Nephron progenitor cell (in vitro differentiated cells): ENCODE results near the gene ZBED5.

Source experiments
- DNase-seq: peaks from one replicate; pipeline ENCODE4 v3.0.0; 2021
- H3K27ac Mint-ChIP-seq: 2 replicates; pipeline ENCODE4 v1.8.0; 2021; ENCODE audit warnings: mild to moderate bottlenecking, moderate library complexity, mixed read lengths
- H3K27me3 Mint-ChIP-seq: 2 replicates; pipeline ENCODE4 v1.8.0; 2021; ENCODE audit warnings: mild to moderate bottlenecking, low read depth, mixed read lengths; ENCODE audit not compliant: poor library complexity
- H3K36me3 Mint-ChIP-seq: 2 replicates; pipeline ENCODE4 v1.8.0; 2021; ENCODE audit warnings: low read depth, mixed read lengths
- H3K4me1 Mint-ChIP-seq: 2 replicates; pipeline ENCODE4 v1.8.0; 2021; ENCODE audit warnings: mixed read lengths
- H3K4me3 Mint-ChIP-seq: 2 replicates; pipeline ENCODE4 v1.8.0; 2021; ENCODE audit warnings: mild to moderate bottlenecking, moderate library complexity, mixed read lengths
- H3K9me3 Mint-ChIP-seq: 2 replicates; pipeline ENCODE4 v1.8.0; 2021; ENCODE audit warnings: mild to moderate bottlenecking, moderate library complexity, mixed read lengths
- CTCF ChIP-seq: fragments of 200-600 bp; sonication (generic); IDR thresholded peaks from 2 replicates; pipeline ENCODE4 v1.5.0; 2021; ENCODE audit warnings: antibody characterized with exemption

ZBED5 gene

GRCh38 chr11:10808553-10809372 lies 49.1 kb downstream of the ZBED5 start, which contains the start of gene EIF4G2:
Gene EIF4G2 (minus strand): TSS chr11:10808926.
- Mint-ChIP-seq H3K9me3 (no peaks in the 10 kb centered on the region), H3K36me3 (peaks cover 40% of the 10 kb centered on the region), H3K4me1 (peaks cover 57% of the 10 kb centered on the region), H3K27me3 (peaks cover 12% of the 10 kb centered on the region), H3K27ac (peak within 1 kb of the TSS; percentile 100), H3K4me3 (peak within 1 kb of the TSS; percentile 95)
- no peak for TF ChIP-seq CTCF
- peak; percentile 95 for DNase-seq

GRCh38 chr11:10808235-10808552 lies 49.7 kb downstream of the ZBED5 start:
- no peak for DNase-seq
- Mint-ChIP-seq H3K4me1 (peaks cover 62% of the 10 kb centered on the region), H3K9me3 (no peaks in the 10 kb centered on the region), H3K4me3 (peak overlapping the region; percentile 95), H3K27me3 (peaks cover 11% of the 10 kb centered on the region), H3K27ac (peak overlapping the region; percentile 100), H3K36me3 (peaks cover 46% of the 10 kb centered on the region)
- TF ChIP-seq CTCF = no peak

GRCh38 chr11:10807493-10808234 lies 50.2 kb downstream of the ZBED5 start:
- Mint-ChIP-seq H3K9me3 (no peaks in the 10 kb centered on the region), H3K36me3 (peaks cover 51% of the 10 kb centered on the region)
- DNase-seq = peak; percentile 56

GRCh38 chr11:10806206-10806605 lies 51.6 kb downstream of the ZBED5 start:
- peaks cover 63% of the 10 kb centered on the region for H3K4me1 Mint-ChIP-seq
- peak overlapping the region; percentile 95 for H3K4me3 Mint-ChIP-seq
- H3K27ac Mint-ChIP-seq = peak overlapping the region; percentile 25
- DNase-seq = no peak
- H3K27me3 Mint-ChIP-seq = peaks cover 7% of the 10 kb centered on the region
- no peak for TF ChIP-seq CTCF
- peaks cover 66% of the 10 kb centered on the region for H3K36me3 Mint-ChIP-seq
- H3K9me3 Mint-ChIP-seq = no peaks in the 10 kb centered on the region

More at GRCh38 chr11:10807493-10808234, 50.2 kb downstream of the ZBED5 start:
- TF ChIP-seq CTCF = no peak
- Mint-ChIP-seq H3K4me1 (peaks cover 62% of the 10 kb centered on the region), H3K4me3 (peak overlapping the region; percentile 95), H3K27ac (peak overlapping the region; percentile 98), H3K27me3 (peaks cover 7% of the 10 kb centered on the region)

GRCh38 chr11:10805741-10806140 lies 52.1 kb downstream of the ZBED5 start:
- H3K4me3 Mint-ChIP-seq = peak overlapping the region; percentile 95
- peaks cover 65% of the 10 kb centered on the region for H3K4me1 Mint-ChIP-seq
- H3K9me3 Mint-ChIP-seq = no peaks in the 10 kb centered on the region
- H3K27me3 Mint-ChIP-seq = peaks cover 7% of the 10 kb centered on the region
- H3K27ac Mint-ChIP-seq = peak overlapping the region; percentile 92
- H3K36me3 Mint-ChIP-seq = peaks cover 70% of the 10 kb centered on the region
- TF ChIP-seq CTCF = no peak
- no peak for DNase-seq
